ENCODE data around the gene TRIM2. TPM values are rescaled to one million over a fixed set of nuclear protein-coding genes. Genes with fewer than 3 reads are reported as not detected.

TRIM2 gene
- total and polyA plus RNA-seq, 2 experiments from 2014 or later = 22.0 to 61.5 TPM

GRCh38 chr4:153234885-153235284 lies 30.6 kb downstream of the TRIM2 start:
- Histone ChIP-seq H3K9me2 (ENCODE audit: insufficient read depth) (no peaks in the 10 kb centered on the region), H3K4me1 (ENCODE audit: insufficient read depth) (peaks cover 25% of the 10 kb centered on the region), H3K4me3 (no peak overlapping the region), H4K20me1 (replicated peaks; ENCODE audit: insufficient read depth) (peaks cover 6% of the 10 kb centered on the region; the same call in 1 of the 2 replicates), H3K36me3 (ENCODE audit: insufficient read depth) (no peaks in the 10 kb centered on the region), H2AFZ (no peak overlapping the region), H3K4me2 (no peak overlapping the region), H3F3A (replicated peaks; ENCODE audit: low read depth) (peaks cover 3% of the 10 kb centered on the region; the same call in 1 of the 2 replicates), H3K27ac (ENCODE audit: low read depth) (no peak overlapping the region), H3K27me3 (ENCODE audit: insufficient read depth) (no peaks in the 10 kb centered on the region), H3K79me2 (replicated peaks; ENCODE audit: insufficient read depth) (peaks cover 31% of the 10 kb centered on the region)
- Mint-ChIP-seq H3K27ac (no peak overlapping the region), H3K4me1 (peaks cover 29% of the 10 kb centered on the region), H3K27me3 (ENCODE audit: insufficient read depth, low read depth, poor library complexity) (peaks cover 7% of the 10 kb centered on the region), H3K4me3 (no peak overlapping the region), H3K9me3 (no peaks in the 10 kb centered on the region), H3K36me3 (ENCODE audit: low read depth) (peaks cover 3% of the 10 kb centered on the region; the same call in 1 of the 3 replicates)
- no peak for ATAC-seq
- TF ChIP-seq CTCF (conservative IDR thresholded peaks at IDR 0.05; ENCODE audit: low read depth in 2 of 2) = no peak
- TF ChIP-seq REST (IDR thresholded peaks at IDR 0.05; ENCODE audit: unreplicated experiment) = no peak
- TF ChIP-seq STAT1 (IDR thresholded peaks at IDR 0.05; ENCODE audit: unreplicated experiment) = no peak
- no peak for TF ChIP-seq POLR2AphosphoS5 (IDR thresholded peaks at IDR 0.05; ENCODE audit: low read depth)
- TF ChIP-seq ZNF331 (CRISPR knock-in tag; IDR thresholded peaks at IDR 0.05; ENCODE audit: low read depth) = no peak
- no peak for TF ChIP-seq CREB1 (CRISPR knock-in tag; IDR thresholded peaks at IDR 0.05; ENCODE audit: low read depth)
- no peak for TF ChIP-seq EZH2phosphoT487 (IDR thresholded peaks at IDR 0.05; ENCODE audit: unreplicated experiment)
- no peak for TF ChIP-seq EZH2 (IDR thresholded peaks at IDR 0.05; ENCODE audit: low read depth, unreplicated experiment)
- TF ChIP-seq JUNB (IDR thresholded peaks at IDR 0.05; ENCODE audit: unreplicated experiment) = no peak
- TF ChIP-seq ZNF114 (CRISPR knock-in tag; IDR thresholded peaks at IDR 0.05) = no peak
- TF ChIP-seq ZNF462 (CRISPR knock-in tag; IDR thresholded peaks at IDR 0.05) = no peak
- no peak for TF ChIP-seq ETS1 (IDR thresholded peaks at IDR 0.05)
- TF ChIP-seq NANOG (IDR thresholded peaks at IDR 0.05; ENCODE audit: borderline replicate concordance) = no peak
- DNase-seq (ENCODE audit: low spot score) = no peak
